Astrocyte (in vitro differentiated cells and primary cell): Measurements from ENCODE around the gene PRSS57.

Experiments
- CTCF ChIP-seq: IDR thresholded peaks from 2 replicates; pipeline ENCODE4 v1.5.1; 2011; ENCODE audit warnings: low read depth, mild to moderate bottlenecking, inconsistent platforms, low read length, moderate library complexity; ENCODE audit not compliant: insufficient read depth
- EZH2 ChIP-seq: IDR thresholded peaks from 2 replicates; pipeline ENCODE4 v1.6.1; 2012; ENCODE audit warnings: mild to moderate bottlenecking, low read length, inconsistent platforms; ENCODE audit not compliant: insufficient read depth

- TF ChIP-seq CTCF (no peak), EZH2 (no peak)
These were observed 6.3 kb downstream of the PRSS57 start for GRCh38 chr19:688992-689391.
